Pons (tissue), 1 donor: ENCODE measurements around the gene SLC12A1.

ENCODE experiments used
- DNase-seq: peaks from one replicate; pipeline ENCODE4 v3.0.0-alpha.2; 2016; ENCODE audit warnings: low spot score

SLC12A1 gene

GRCh38 chr15:48205981-48206380, at the start of gene SLC12A1:
Gene SLC12A1, plus strand, starts transcription at chr15:48206302. Its CDS starts 1,418 bp downstream, at chr15:48207720.
- no peak for DNase-seq

GRCh38 chr15:48168616-48169015, 37.5 kb upstream of the SLC12A1 start:
- no peak for DNase-seq

GRCh38 chr15:48170981-48171380, 35.1 kb upstream of the SLC12A1 start:
- DNase-seq, result peak; percentile 62

- DNase-seq, result no peak
Measured at GRCh38 chr15:48175126-48175525, 31.0 kb upstream of the SLC12A1 start.

GRCh38 chr15:48176112-48176511, 30.0 kb upstream of the SLC12A1 start:
- DNase-seq, result no peak

- DNase-seq, result peak; percentile 3
Measured at GRCh38 chr15:48176957-48177356, 29.1 kb upstream of the SLC12A1 start.

- peak; percentile 45 for DNase-seq
Measured at GRCh38 chr15:48177383-48177765, 28.7 kb upstream of the SLC12A1 start.

- DNase-seq, result peak; percentile 33
Measured at GRCh38 chr15:48177766-48178647, 28.1 kb upstream of the SLC12A1 start, which contains the start of gene MYEF2. Gene MYEF2, minus strand, starts transcription at chr15:48178295. Its CDS starts 58 bp downstream, at chr15:48178237.

- no peak for DNase-seq
Measured at GRCh38 chr15:48178648-48178931, 27.5 kb upstream of the SLC12A1 start.

GRCh38 chr15:48182749-48183148, 23.4 kb upstream of the SLC12A1 start:
- no peak for DNase-seq

- no peak for DNase-seq
Measured at GRCh38 chr15:48185529-48185928, 20.6 kb upstream of the SLC12A1 start.

GRCh38 chr15:48186271-48186670, 19.8 kb upstream of the SLC12A1 start:
- no peak for DNase-seq

GRCh38 chr15:48190932-48191573, 15.0 kb upstream of the SLC12A1 start:
- peak; percentile 67 for DNase-seq

GRCh38 chr15:48191574-48192225, 14.4 kb upstream of the SLC12A1 start, which contains the start of gene CTXN2:
Gene CTXN2, plus strand, starts transcription at chr15:48191665. Its CDS starts 9,636 bp downstream, at chr15:48201301.
- DNase-seq, result peak; percentile 5

- no peak for DNase-seq
Measured at GRCh38 chr15:48202068-48202467, 4.0 kb upstream of the SLC12A1 start.

GRCh38 chr15:48221261-48221660, 15.2 kb downstream of the SLC12A1 start:
- no peak for DNase-seq

- DNase-seq, result no peak
Measured at GRCh38 chr15:48221885-48222284, 15.8 kb downstream of the SLC12A1 start.

GRCh38 chr15:48222627-48223026, 16.5 kb downstream of the SLC12A1 start:
- peak; percentile 1 for DNase-seq

- no peak for DNase-seq
Measured at GRCh38 chr15:48225771-48226170, 19.7 kb downstream of the SLC12A1 start.

- no peak for DNase-seq
Measured at GRCh38 chr15:48230498-48230897, 24.4 kb downstream of the SLC12A1 start.

- no peak for DNase-seq
Measured at GRCh38 chr15:48233246-48233645, 27.1 kb downstream of the SLC12A1 start.

GRCh38 chr15:48239334-48239733, 33.2 kb downstream of the SLC12A1 start:
- DNase-seq, result no peak

GRCh38 chr15:48242015-48242414, 35.9 kb downstream of the SLC12A1 start:
- no peak for DNase-seq
